Kidney glomerular epithelial cell (primary cell): ENCODE data around the gene CLMP.
A peak's percentile ranks its signal among the peaks of the same experiment; 100 is the strongest.
"Not testable (repeated sequence)": the region's sequence is repeated elsewhere in the genome, so short reads cannot be mapped to it uniquely, and the experiment has no call there.

ENCODE experiments used
- DNase-seq: peaks from one replicate; lab custom pipeline; 2025; lab: John Stamatoyannopoulos, UW

The CLMP gene

DNA sequence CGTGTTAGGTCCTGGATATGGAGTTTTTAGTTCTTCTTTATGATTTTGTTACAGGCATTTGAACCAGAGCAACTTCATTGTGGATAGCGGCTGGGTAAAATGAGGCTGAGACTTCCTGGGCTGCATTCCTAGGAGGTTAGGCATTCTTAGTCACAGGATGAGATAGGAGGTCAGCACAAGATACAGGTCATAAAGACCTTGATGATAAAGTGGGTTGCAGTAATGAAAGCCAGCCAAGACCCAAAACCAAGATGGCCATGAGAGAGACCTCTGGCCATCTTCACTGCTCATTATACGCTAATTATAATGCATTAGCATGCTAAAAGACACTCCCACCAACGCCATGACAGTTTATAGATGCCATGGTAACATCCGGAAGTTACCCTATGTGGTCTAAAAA, 23.4 kb upstream of the CLMP start:
- DNase-seq: peak; percentile 51

DNA sequence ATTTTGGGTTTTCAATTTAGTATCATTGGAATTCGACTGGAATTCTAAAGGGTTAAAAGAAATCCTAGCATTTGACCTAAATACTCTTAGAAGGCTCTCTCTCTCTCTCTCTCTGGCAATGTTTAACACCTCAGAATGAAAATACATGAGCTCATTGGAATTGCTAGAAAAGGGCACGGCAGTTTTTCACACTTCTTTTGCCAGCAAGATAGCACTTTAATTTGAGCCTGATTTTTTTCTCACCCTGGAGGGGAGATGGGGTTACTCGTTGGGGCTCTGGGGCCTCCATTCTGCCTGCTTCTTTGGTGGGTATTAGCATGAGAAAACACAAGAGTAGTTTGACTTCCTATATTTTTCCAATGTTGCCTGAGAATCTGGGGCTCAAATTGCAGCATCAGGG, 22.8 kb upstream of the CLMP start:
- DNase-seq: peak; percentile 90

DNA sequence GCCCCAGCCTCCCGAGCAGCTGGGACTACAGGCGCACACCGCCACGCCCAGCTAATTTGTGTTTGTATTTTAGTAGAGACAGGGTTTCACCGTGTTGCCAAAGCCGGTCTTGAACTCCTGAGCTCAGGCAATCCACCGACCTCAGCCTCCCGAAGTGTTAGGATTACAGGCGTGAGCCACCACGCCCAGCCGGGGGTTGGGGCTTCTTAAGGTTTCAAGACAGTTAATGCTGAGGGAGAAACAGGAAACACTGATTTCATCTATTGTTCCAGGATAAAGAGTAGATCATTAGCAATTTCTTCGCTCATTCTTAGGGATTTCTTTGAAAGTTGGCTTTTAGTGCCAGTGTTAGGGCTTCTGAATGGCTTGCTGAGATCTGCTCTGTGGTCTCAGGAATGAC, 21.2 kb upstream of the CLMP start:
- no peak for DNase-seq

DNA sequence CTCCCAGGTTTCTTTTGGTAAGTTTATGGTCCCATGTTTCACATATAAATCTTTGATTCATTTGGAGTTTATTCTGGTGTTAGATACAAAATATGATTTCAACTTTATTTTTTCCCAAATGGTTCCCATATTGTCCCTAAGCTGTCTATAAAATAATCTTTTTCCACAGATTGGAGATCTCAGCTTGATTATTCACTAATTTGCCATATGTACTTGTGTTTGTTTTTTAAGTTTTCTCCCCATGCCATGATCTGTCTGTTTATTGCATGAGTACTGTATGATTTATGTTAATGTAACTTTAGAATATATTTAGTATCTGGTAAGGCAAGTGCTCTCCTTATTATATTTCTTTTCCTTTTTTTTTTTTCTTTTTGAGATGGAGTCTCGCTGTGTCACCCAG, 19.9 kb upstream of the CLMP start:
- DNase-seq: no peak

DNA sequence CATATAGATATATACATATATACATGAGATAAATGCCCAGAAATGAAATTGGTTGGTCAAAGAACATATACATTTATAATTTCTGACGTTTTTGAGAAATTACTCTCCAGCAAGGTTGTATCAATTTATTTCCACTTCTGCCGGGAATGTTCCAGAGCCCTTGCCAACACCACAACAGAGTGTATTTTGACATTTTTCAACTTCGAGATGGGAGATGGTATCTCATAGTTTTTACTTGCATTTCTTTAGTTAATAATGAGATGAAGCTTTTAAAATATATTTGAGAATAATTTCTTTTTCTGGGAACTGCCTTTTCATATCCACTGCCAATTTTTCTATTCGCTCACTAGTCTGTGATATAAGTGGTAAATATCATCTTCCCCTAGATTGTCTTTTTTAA, 19.3 kb upstream of the CLMP start:
- no peak for DNase-seq

DNA sequence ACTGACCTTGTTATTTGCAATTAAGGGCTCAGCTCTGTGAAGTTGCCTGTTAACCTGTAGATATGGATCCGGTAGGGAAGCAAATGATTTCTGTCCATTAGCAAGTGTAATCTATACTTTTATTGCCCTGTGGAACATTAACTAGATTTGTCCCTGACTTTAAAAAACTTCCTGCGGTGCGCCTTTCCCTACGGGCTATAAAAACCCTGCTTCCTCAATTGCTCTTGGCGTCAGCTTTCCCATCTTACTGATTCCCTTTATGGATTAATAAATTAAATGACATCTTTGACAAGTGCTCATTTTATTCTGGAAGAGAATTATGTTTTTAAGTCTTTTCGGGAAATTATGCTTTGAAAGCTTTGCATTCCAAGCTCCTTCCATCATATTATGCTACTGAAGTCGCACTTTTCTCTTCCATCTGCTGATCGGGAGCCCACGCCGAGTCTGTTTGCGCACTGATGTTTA, 18.3 kb upstream of the CLMP start:
- no peak for DNase-seq

DNA sequence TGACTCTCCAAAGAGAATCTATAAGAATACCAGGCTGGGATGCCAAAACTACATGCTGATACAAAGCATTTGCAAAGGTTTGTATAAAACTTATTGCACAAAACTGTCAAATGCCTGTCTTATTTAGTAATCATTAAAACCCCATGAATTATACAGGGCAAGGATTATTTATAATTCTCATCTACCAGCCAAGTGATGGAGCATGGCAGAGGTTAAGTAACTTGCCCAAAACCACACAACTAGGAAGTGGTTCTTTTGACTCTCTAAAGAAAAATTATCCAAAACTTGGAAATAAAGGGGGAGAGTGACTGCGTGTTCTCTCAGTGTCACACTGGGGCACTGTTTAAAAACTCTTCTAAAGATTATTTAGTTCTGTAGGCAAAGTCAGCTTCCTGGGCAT, 17.4 kb upstream of the CLMP start:
- DNase-seq: no peak

DNA sequence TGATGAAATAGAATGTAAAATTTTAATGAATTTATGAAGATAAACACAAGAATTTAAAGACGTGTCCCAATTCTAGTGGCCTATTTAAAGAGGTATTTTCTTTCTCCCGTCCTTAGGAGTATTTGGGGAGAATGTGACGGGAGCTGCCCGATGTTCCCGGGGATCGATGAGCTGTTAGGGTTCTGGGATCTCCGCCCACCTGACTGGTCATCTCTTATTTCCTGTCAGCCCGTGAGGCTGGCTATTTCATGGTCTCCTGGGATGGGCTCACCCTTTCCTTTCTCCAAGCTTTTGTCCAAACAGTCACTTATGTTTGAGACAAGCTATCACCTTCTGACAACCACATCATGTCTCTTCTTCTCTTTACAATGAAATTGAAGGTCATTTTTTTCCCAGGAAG, 16.9 kb upstream of the CLMP start:
- no peak for DNase-seq

DNA sequence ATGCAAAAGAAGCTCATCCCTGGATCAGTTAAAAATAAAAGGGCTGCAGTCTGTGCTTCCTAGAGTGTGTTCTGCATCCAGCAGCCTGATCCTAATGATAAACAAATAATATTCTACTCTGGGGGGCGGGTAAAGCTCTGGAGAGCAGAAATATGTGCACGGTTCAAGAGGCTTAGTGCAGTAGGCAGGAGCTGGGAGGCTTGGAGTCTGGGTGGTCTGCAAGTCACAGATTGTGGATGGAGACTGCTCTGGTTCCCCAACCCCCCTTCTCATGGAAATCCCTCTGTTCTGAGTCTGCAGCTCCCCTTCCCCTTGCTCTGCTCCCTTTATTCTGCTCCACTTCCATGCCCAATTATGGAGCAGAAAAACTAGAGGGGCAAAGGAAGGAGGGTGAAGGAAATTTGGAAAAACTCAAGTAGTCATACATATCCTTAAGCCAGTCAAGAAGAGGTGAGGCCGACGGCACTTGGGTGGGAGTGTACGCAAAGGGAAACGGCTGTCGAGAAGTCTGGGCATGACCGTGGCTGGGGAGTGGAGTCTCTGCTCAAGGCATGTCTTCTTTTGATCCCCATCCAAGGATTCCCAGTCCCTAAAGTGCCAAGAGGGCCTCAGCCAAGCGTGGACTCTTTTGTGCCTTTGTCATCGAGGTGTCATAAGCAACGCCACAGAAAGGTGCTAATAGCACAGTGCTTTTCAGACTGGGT, 16.3 kb upstream of the CLMP start:
- DNase-seq: no peak

DNA sequence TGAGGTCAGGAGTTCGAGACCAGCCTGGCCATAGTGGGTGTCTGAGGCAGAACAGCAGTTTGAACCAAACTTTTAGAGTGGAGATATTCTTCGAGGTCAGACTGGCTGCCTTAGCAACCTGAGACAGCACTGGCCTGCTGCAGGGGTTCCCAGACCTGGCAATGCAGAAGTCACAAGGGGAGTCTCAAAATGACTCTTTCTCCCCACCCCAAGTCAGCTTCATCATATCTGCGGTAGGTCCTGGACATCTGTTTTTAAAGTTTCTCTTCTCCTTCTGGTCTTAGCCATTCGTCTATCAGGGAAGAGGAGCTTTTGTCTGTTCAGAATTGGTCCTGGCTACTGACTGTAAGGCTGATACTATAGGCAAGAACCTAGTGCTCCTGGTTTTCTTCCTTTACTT, 14.5 kb upstream of the CLMP start:
- DNase-seq: no peak

DNA sequence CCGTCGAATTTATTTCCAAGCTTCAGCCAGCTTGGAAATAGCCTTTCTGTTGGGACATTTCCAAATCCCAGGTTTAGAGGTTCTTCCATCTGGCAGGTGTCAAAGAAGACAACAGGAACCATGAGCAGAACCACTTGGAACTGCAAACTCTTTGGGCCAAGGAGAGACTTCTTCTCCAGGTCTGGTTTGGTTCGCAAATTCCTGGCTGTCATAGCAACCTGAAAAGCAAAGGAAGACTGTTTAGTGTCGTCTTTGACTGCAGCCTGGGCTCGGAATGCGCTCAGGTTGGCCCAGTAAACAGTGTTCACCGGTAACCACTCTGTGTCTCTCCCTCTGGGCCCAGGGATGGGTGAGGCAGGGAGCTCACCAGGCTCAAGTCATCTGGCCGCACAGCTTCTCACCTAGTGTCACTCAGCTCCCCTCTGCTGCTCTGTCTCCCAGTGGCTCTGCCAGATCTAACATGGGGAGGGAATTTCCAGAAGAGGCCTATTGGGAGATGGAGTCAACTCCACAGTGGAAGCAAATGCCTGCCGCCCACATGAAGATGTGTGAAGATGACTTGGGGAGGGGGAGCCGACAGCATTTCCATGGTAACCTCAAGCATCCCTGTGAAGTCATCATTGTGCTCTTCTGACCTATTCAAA, 11.9 kb upstream of the CLMP start:
- DNase-seq: no peak

DNA sequence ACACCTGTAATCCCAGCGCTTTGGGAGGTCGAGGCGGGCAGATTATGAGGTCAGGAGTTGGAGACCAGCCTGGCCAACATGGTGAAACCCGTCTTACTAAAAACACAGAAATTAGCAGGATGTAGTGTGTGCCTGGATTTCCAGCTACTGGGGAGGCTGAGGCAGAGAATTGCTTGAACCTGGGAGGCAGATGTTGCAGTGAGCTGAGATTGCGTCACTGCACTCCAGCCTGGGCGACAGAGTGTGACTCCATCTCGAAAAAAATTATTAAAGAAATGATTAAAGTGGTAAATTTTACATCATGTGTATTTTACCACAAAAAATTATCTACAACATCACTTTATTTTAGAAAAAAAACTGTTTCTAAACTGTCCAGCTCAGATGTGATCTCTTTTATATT, 11.0 kb upstream of the CLMP start:
- DNase-seq: not testable (repeated sequence)

DNA sequence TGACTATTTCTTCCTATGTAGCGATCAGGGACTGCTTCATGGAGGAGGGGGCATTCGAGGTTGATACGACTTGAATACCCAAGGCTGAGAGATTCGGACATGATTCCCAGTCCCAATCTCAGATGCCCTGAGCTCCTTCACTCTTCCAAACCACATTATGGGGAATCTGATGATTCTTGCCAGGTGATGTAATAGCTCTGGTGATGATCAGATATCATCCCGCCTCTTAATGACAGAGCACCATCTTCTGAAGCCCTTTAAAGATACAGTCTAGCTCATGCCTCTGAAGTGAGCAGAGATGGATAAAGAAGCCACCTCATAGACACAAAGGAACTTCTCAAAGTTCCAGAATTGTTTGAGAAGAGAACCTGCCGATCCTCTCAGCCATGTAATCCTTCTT, 8.9 kb upstream of the CLMP start:
- DNase-seq: no peak

DNA sequence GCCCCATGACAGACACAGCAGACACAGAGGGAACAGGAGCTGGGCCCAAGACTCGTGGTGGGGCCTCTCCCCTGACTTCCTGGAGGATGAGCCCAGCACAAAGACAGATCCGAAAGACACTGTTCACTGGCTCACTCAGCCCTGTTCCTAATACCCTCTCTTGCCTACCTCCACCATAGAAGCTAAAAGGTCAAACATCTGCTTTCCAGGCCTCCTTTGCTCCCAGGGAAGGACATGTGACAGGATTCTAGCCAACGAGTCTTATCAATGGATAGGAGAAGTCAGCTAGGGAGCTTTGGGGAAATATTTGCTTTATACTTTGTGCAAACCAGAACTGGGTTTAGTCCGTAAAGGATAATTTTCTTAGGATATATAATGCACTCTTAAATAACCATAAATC, 8.4 kb upstream of the CLMP start:
- no peak for DNase-seq

DNA sequence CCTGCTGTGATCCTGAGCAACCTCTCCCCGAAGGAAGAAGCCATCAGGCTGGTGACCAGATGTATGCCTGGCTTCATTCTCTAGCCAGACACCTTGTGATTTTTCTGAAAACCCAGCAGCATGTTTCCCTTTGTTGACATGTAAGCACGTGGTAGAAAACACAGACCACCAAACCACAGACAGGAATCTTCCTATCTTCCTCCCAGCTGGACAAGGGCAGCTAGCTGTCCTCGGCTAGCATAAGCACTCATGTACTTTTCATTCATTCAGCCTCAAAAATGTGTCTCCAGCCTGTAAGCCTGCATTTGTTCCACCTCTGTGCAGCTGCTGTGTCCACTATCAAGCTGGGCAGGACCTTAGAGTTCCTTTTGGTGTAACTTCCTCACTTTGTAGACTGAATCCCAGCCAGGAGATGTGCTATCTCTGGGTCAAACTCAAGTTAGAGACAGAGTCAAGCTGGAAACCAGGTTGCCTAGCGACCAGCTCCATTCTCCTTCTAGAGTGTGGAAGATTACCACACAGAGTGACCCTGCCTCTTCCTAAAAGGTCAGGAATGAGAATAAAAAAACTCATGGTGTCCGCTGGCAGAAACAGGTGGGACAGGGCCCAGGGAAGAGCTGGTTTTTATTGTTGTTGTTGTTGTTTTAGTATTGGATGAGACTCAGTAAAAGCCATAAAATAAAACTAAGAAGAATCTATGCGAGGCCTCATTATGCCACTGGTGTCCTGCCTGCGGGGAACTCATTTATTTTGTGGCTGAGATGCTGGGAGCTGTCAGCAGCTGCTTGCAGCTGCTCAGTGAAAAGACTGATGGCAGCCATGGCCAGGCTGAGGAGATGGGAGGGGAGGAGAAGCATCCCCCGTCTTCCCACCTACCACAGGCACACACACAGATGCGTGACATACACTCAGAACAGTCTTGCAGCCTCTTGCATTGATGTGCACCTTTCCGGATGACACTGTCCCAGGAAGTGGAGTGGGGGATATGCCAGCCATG, 7.4 kb upstream of the CLMP start:
- no peak for DNase-seq

DNA sequence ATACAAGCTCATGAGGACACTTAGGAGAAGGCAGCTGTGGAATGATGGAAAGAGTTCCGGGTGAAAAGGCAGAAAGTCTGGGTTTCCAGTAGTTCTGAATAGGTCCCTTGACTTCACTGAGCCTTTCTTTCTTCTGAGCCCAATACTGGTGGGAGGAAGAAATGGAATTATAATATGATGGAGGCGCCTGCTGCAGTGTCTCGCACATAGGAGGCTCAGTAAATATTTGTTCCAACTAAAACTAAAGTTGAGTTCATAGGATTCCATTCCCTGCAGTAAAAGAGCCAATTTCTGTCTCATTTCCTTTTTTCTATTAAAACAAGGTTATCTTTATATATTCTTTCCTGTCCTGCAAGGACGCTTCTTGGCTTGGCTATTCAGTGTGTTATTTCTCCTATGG, 5.2 kb upstream of the CLMP start:
- DNase-seq: no peak

DNA sequence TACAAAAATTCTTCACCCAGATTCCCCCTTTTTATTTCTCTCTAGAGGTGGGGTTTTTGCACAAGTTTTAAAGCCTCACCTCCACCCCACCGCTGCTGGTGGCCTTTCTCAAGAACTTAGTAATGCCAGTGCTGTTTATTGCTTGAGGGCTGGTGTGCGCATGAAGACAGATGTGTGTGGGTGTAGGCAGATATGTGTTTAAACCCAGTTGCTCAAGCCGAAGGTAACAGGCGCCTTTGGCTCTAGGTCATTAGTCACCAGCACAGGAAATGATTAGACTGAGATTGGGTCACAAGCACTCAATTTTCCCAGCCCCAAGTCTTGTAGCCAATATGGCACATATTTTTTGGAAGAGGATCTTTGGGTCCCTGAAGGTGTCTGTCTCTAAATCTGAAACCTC, 2.7 kb upstream of the CLMP start:
- DNase-seq: no peak

DNA sequence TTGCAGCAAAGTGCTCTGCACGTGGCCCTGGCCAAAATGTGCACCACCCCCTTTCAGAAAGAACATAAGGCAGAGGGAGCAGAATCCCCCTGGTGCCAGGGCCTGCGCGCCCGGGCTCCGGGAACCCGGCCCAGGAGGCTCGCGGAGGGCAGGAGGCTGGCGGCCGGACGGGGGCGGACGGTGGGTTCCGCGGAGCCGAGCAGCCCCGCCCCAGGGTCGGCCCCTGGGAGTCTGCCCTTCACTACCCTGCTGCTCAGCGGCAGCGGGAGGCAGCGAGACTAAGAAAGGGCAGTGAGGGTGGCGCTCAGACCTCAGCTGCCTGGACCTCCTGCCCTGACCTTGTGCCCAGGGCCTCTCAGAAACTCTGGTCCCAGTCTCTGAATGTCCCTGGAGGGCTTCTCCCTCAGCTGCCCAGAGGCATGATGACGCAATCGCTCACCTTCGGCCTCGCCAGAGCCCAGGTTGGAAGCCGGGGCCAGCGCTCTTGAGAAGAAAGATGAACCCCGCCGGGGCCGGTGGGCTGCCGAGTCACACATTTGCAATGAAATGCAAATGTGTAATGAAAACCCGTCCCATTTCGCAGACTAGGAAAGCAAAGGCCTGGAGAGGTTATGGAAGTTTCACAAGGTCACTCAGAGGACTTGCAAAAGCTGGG, 1.1 kb upstream of the CLMP start:
- no peak for DNase-seq

DNA sequence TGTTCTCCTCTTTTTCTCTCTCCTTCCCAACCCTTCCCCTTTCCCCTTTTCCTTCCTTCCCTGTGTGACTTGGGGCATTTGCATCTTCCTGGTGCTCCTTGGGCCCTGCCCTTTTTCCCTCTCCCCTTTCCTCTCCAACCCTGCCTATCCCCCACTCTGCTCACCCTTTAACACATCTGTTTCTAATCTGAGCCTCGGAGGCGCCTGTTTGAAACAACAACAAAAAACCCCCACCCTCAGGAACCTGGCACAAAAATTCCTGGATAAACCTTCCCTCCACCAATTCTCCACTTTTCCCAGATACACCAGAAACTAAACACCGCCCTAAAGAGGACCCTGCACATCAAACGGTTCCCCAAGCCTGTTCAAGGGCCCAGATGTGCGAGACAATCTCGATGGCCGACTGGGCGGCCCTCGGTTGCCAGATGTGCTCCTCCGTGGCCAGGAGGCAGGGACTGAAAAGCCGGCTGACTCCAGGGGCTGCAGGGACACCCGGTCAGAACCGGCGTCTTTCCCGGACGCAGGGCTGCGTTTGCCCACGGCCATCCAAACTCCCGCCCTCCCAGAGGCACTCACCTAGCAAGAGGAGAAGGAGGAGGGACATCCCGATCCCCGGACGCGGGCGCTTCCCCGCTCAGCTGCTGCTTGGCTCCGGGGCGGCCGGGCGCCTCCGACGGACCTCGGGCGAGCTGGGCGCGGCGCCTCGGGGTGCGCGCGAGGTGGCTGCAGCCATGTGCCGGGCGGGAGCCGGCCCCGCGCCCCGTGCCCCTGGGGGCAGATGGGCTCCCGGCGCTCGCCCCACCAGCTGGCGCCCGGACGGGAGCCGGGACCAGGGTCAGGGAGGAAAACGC, 486 bp downstream of the CLMP start:
- DNase-seq: no peak

DNA sequence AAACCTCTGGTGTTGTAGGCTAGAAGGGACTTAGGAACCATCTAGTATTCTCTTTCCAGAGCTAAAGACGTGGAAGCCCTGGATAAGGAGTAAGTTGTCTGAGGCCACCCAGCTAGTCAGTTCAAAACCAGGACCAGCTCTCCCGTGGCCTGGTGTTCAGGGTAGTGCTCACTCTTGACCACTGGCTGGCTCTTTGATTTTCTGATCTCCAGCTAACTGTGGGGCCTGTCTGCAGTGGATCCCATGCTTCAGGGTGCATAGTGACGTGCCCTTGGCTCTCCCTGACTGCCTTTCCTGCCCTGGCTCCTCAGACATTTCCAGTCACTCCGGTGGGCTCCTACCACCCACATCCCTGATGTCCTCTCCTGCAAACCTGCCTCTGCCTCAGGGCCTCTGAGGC, 1.3 kb downstream of the CLMP start:
- no peak for DNase-seq

DNA sequence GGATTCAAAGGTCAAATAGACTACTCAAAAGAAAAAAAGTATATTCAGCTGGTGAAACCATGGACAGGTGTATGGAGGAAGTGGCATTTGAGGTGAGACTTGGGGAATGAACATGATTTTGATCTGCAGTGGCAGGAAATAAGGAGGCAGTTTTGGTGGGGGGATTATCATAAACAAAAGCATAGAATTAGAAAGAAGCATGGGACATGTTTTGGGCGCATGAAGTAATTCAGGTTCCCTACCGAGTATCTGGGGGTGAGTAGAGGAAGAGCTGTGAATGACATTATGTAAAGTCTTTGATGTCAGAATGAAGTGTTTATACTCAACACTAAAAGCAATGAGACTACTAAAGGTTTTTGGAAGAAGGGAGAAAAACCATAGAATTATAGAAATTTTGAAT, 3.1 kb downstream of the CLMP start:
- no peak for DNase-seq
